ENCODE measurements around the gene WDR75.

DNA sequence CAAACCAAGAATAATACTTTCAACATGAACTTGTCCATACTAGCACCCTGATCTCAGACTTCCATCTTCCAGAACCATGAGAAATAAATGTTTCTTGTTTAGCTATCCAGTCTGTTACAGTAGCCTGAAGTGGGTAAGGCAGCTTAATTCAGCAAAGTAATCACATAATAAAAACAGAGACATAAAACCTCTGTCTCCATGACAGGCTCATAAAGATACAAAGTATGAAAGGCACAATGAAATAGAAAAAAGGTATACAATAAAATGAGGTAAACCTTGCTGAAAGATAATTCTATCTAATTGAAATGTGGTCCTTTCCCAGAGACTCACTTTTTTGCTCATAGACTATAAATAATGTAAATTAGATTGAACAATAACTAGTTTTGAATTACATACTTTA lies 46.7 kb upstream of the WDR75 start:
- TF ChIP-seq POLR2A (IDR thresholded peaks at IDR 0.05; ENCODE audit: low read length) (no peak), GATA1 (IDR thresholded peaks at IDR 0.05; ENCODE audit: low read depth, low read length) (no peak)

Data from erythroblast (primary cell).